Endothelial cell of hepatic sinusoid (primary cell): Measurements from ENCODE around the gene ROBO2.

Source experiments
- in situ Hi-C: cut with HindIII; loops from 2 replicates; pipeline ENCODE4 v1.10.0; 2017; ENCODE audit warnings: low sequenced_read_pairs

The ROBO2 gene, protein sequence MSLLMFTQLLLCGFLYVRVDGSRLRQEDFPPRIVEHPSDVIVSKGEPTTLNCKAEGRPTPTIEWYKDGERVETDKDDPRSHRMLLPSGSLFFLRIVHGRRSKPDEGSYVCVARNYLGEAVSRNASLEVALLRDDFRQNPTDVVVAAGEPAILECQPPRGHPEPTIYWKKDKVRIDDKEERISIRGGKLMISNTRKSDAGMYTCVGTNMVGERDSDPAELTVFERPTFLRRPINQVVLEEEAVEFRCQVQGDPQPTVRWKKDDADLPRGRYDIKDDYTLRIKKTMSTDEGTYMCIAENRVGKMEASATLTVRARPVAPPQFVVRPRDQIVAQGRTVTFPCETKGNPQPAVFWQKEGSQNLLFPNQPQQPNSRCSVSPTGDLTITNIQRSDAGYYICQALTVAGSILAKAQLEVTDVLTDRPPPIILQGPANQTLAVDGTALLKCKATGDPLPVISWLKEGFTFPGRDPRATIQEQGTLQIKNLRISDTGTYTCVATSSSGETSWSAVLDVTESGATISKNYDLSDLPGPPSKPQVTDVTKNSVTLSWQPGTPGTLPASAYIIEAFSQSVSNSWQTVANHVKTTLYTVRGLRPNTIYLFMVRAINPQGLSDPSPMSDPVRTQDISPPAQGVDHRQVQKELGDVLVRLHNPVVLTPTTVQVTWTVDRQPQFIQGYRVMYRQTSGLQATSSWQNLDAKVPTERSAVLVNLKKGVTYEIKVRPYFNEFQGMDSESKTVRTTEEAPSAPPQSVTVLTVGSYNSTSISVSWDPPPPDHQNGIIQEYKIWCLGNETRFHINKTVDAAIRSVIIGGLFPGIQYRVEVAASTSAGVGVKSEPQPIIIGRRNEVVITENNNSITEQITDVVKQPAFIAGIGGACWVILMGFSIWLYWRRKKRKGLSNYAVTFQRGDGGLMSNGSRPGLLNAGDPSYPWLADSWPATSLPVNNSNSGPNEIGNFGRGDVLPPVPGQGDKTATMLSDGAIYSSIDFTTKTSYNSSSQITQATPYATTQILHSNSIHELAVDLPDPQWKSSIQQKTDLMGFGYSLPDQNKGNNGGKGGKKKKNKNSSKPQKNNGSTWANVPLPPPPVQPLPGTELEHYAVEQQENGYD (N-terminal part only)

DNA sequence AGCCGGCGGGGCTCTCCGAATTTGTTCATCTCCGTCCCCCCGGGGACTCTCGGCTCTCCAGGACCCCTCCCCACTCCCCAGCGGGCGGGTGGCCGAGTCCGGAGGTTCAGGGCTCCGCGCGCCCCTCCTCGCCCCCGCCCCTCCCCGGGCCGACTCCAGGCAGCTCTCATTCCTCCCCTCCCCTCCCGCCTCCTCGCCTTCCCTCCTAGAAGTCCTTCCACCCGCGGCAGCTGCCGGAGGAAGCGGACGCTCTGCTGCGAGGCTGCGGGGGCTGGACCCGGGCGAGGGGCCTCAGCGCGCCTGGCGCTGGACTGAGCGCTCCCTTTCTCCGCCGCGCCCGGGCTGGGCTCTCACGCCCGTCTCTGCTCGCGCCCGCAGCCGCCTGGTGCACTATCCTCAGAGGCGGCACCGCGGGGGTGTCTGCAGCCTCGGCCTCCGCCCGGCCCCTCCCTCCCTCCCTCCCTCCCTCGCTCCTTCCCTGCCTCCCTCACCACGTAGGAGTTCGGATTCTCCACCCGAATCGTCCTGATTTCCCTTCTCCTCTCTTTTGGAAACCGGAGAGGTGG is at the start of gene ROBO2:
ROBO2 (plus strand) TSS at position 494 of the 566 bp plus-strand sequence. CDS start 687 bp downstream, outside the sequence.
- in situ Hi-C loops: no loop called here

DNA sequence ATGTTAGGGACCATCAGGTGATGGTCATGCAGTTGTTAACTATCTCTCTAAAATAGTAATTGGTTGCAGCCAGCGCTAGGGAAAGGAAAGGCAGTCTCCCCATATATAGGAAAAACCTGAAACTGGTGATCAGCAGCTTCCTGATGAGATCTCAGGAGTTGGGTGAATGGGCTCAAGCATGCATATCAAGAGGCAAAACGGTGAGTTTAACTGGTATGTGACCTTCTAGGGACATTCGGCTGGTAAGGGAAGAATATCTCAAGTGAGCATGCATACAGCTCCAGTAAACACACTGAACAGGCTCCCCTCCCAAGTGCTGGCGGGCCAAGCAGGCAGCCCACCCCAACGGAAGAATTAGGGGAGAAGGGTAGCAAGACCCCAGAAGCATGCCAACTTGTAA is 49.3 kb upstream of the ROBO2 start:
- in situ Hi-C loops: no loop called here

DNA sequence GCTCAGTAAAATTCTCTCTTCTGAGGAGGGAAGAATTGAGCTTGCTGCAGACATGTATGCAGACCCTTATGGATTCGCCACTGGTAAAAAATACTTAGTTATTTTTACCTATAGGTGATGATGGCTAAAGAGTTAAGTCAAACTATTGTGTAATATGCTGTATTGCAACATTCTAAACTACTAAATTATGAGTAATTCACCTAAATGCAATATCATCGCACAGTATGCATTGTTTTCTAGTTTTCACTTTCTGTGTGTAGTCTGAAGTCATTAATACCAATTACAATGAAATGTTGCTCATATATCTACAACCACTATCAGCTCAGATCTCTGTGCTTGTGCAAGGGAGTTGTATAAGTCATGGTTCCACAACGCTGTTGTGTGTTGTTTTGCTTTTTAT is 48.7 kb upstream of the ROBO2 start:
- in situ Hi-C loops: no loop called here

DNA sequence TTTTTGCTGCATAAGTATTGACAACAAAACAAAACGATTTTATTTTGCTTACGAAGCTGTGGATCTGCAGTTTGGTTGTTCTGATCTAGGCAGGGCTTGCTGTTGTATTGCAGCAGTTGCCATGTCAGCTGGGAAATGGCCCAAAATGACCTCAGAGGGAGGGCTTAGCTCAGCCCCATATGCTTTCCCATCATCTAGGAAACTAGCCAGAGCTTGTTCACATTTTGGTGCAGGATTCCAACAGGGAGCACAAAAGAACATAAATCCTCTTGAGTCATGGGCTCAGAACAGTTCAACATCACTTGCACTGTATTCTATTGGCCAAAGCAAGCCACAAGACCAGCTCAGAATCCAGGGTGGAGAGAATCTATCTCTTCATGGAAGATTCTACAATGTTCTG is 42.2 kb upstream of the ROBO2 start:
- in situ Hi-C loops: no loop called here

DNA sequence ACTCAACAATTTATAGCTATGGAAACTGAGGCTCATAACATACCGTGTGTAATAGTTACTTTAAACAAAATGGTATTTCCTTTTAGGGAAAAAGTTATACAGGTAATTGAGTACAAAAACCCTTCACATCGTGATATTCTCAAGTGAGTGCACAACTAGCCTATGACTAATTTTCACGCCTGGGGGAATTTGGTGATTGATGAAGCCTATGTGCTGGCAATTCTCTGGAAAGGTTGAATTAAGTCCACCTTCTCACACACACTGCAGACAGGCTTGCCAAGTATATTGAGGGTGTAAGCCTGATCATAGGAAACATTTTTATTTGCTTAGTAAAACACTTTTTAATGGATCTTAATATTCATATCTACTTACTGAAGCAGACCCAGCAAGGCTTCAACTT is 41.3 kb upstream of the ROBO2 start:
- in situ Hi-C loops: no loop called here

DNA sequence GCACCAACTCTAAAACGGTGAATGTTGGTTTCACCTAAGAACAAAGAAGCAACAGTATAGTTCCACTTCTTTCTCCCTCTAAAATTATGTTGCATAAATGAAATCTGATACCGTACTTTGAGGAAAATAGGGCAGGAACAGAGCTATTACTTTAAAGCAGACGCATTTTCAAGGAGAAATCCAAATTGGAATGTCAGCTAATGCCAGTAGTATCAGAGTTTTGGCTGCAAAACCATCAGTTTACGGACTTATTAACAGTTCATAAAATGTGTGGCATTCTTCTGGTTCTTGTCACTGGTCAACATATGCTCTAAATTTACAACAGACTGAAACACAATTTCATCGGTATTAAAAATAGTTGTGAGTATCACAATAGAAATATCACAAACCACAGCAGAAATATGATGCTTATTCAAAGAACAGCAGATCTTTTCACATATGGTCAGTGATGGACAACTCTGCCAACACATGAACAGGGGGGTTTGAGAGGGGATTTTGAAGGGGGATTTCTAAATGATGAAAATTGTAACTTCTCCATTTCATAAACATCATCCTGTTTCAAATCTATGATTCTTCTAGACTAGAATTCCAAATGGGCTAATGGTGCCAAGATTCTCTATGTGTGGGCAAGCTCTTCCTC is 38.7 kb upstream of the ROBO2 start:
- in situ Hi-C loops: no loop called here

DNA sequence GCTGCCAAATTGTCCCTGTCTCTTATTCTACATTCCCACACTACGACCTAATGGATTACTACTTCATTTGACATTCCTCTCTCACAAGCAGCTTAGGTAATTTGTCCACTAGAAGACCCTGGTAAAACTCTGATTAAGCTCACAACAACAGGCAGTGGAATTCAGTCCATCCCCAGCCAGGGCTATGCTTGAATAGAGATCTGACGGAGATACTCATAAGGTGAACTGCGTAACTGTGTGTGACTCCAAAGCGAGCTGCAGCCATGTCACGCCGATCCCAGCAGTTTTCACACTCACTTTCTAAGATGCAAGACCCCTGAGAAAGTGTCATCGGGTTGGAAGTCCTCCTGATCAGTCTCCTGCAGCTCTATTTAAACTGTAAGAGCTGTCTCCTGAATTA is 25.7 kb upstream of the ROBO2 start:
- in situ Hi-C loops: no loop called here

DNA sequence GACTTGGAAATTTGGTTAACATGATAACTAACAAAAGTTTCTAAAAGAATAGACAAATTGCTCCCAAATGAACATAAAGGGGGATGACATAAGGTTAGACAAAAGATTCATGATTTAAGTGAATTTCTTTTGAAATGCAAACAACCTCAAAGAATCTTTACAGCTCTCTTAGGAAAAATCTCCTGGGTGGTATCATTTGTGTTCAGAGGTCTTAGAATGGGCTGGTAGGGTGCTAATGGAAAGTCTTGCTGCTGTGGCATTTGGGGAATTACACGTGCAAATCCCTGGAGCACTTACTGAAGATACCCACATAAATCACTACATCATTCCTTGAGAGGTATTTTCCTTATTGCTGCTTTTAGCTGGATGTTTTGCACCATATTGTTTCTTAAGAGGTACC is 14.4 kb upstream of the ROBO2 start:
- in situ Hi-C loops: no loop called here

DNA sequence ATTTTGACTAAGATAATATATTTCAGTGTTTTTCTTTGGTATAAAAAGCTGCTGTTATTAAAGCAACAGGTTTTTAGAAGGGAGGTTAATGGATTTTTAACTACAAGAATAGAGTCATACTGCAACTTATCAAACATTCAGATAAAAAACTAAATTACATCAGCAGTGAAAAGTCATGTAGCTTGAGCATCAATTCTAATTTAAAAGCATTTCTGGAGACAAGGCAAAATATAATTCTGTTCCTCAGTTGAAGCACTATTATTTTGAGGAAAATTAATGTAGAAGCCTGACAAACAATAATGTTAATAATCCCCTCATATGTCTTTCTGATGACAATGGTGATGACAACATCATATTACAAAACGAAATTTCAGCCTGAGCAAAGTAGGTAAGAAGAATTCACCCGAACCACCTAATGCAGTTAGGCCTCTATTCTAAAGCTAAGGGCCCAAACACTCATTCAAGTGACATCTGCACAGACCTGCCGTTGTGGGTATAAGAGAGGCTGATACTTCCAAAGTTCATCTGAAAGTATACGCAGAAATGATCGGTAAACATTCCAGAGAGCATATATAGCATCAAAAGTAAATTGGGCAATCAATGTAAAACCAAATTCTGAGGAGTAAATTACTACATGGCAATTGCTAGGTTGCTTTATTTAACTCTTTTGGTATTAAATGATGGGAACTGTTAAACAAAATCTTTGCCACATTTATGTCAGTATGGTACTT is 12.8 kb upstream of the ROBO2 start:
- in situ Hi-C loops: no loop called here

DNA sequence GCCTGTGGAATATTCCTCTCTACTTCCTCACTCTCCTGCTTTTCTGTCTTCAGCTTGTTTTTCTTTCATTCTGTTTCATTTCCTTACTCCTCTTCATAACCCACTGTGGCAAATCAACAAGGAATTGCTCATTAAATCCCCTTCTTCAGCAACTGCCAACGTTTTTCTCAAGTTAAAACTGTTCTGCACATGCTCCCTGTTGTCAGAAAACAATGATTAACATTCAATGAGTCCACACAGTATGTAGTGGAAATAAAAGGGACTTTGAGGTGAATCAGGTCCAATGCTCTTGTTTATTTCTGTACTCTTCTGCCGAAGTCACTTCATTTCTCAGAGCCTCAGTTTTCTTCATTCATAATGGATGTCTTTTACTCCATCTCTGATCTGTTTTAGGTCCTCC is 11.9 kb upstream of the ROBO2 start:
- in situ Hi-C loops: no loop called here

DNA sequence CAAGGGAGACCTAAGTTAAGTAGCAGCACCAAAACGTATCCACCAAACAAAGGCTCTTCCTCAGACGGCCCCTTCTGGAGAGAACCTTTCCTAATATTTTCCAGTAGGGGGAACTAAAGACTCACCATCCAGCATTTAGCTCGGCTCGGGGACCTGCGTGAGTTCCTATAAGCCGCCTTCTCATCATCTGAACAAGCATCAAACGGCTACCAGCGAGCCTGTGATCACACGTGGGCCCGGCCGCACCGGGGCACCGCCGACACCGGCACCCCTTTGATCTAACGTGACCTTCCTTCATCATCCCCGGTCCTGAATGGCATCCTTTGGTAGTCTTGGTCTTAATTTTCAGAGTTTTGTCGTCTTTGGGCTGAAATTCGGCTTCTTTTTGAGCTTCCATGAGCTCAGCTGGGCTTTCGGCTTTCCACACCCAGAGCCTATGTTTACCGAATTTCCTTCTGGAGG is 1.4 kb upstream of the ROBO2 start:
- in situ Hi-C loops: no loop called here

DNA sequence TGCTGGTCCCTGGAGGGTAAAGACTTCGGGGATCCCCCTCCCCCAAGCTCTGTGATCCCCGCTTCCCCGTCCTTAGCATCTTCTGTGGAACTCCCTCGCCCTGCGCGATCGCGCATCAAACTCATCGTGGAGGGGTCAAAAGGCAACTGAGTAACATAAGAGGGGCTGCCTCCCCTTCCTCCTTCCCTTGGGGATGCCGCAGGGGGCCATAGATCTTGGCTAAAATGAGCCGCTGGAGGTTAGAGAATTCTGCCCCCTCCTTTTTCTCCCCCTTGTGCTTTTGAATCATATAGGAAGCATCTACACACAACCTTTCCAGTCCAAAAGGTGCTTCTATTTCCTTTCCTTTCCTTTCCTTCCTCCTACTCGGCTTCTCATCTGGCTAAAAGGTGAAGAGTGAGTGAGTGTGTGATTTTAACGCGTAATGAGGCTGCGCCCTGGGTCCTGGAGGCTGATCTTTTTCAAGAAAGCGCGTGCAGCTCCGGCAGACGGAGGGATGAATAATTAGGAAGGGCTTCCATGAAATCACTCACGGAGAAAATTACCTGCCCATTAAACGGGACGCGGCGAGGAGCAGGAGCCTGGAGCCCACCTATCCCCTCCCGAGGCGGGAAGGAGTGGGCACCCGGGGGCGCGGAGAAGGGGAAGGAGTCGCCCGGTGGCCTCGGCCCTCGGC is 831 bp upstream of the ROBO2 start:
- in situ Hi-C loops: no loop called here

DNA sequence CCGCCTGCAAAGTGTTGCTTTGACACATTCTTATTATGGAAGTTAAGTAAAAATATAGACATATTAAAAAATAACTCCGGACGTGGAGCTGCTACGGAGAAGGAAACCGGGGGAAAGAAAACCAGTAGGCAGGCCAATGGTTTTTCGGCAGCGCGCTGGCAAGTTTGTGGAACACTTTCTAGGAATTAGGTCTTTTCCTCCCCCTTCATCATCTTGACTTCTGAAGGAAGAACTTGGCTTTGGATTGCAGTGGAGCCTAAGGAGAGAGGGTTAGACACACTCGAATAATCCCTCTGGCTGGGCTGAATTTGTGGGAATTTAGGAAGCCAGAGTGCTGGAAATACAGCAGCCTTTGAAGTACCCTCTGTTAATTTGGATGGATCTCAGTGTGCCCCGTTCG is 317 bp downstream of the ROBO2 start:
- in situ Hi-C loops: no loop called here

DNA sequence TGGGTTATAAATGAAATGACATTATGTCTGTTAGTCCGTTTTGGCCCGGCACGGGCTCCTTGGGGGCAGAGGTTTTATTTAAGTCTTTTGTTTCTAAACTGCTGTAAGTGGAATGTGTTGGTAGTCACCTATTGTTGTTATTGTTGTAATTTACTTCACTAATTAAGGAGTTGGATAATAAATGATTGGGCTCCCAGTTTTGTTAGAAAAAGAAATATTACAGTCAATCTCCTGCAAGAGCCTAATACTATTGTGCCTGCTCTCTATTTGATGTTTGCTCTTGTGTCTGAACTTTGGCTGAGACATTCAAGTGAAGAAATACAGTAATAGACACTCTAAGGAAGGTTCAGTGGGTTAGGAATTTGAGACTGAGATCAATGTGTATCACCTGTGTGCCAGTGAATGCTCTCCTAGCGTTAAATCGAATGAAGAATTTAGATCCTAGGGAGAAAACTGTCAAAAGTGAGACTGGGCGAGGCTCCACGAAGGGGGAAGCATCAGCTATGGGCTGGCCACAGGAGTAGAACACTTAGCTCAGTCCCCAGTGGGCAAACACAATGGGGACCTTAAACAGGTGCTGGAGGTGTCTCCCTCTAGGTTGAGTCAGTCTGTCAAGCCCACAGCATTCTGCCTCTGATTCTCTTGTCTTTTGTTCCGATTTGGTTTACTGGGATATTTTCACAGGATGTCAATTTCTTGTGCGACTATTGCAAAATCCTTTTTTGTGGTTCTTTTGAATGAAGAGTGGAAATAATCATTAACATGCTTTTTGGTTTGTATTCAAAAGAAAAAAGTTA is 1.2 kb downstream of the ROBO2 start:
- in situ Hi-C loops: no loop called here

DNA sequence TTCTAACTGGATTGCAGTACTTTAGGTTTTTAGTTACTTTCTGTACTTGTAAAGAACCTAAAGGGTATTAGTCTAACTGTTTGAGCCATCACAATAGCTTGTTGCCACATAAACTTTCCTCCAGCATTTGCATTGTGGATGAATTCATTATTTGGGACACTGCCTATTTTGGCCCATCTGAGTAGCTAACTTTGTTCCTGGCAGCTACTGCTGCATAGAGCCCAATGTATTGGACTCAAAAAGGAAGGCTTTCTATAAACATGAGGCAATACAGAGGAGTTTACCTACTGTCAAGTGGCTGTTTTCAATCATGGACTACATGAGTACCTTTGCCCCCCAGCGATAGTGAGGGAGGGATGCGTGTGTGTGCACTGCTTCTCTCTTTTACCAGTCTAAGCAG is 1.9 kb downstream of the ROBO2 start:
- in situ Hi-C loops: no loop called here

DNA sequence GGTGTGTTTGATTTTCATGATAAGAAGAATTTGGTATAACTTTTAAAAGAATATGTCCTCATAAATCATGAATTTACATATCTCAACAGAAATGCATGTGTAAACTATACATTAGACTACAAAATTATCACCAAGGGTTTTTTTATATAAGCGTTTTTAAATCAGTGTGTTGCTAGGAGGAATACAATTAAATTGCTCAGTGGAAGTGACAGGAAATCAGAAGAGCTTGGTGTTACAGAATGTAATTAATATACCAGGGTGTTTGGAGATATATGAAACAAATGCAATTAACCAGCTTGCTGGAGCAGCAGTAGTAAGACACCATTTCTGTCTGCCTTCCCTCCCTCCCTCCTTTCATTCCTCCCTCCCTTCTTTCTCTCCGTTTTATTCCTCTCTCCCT is 2.4 kb downstream of the ROBO2 start:
- in situ Hi-C loops: no loop called here

DNA sequence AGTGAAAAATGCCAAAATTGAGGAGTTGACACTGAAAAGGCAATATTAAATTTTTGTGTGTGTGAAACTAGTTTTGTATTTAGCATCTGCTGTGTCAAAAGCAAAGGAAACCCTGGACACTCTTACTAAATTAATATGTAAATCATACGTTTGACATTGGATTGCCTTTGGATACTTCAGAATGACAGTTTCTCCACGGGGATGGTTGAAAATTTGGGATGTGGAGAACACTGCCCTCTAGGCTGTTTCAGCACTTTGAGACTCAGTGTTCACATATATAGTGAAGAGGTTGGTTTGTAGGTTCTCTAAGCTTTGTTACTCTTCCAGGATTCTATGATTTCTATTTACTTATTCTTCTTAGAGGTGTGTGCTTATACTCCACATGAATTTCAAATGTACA is 3.0 kb downstream of the ROBO2 start:
- in situ Hi-C loops: no loop called here

DNA sequence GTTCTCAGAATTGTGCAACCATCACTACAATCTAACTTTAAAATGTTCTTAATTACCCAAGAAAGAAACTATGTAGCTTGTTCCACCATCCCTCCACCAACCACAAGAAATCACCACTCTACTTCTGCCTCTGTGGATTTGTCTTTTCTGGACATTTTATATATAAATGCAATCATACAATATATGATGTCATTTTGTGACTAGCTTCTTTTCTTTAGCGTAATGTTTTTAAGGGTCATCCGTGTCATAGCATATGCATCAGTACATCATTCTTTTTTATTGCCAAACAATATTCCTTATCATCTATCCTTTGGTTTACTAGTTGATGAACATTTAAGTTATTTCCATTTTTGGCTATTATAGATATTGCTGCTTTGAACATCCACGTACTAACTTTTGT is 5.8 kb downstream of the ROBO2 start:
- in situ Hi-C loops: no loop called here

DNA sequence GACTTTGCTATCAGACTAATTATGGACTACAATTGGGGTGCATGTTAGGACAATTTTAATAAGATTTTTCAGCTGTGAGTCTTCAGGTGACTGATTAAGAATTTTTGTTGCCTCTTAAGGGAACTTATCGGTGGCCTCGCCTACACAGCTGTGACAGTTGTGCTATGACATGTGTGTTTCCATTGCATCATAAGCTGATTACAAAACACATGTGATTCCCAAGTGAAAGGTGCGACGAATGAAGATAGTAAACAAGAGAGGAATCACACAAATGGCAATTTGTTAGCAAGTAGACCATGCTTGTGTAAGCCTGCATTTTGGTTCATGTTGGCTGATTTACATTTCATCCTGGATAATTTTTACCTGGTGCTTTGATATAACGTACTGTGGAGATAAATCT is 8.3 kb downstream of the ROBO2 start:
- in situ Hi-C loops: no loop called here
